Small intestine (tissue), 7 donors: Measurements from ENCODE around the gene SLF2. TPM values are rescaled to one million over a fixed set of nuclear protein-coding genes. Genes with fewer than 3 reads are reported as not detected.
A peak's percentile ranks its signal among the peaks of the same experiment; 100 is the strongest.

Experiments used
- DNase-seq, 2 donors: peaks; one replicate each; pipeline versions ENCODE4 v3.0.0 to v3.0.0-alpha.2; 2013
- FAIRE-seq: peaks from 2 replicates; lab custom pipeline; 2012; peaks lifted over from hg19 to GRCh38; lab: Jason Lieb, UNC
- H3K27ac ChIP-seq, 3 donors: one replicate each; pipeline ENCODE4 v1.5.1; 2013; ENCODE audit warnings: low read length in 2 of 3, mild to moderate bottlenecking in 2 of 3, control low read depth in 1 of 3, inconsistent platforms in 1 of 3, low read depth in 1 of 3, moderate library complexity in 1 of 3
- H3K27me3 ChIP-seq, 3 donors: one replicate each; pipeline ENCODE4 v1.6.1; 2013; ENCODE audit warnings: low read length in 3 of 3, inconsistent platforms in 1 of 3; ENCODE audit not compliant: control insufficient read depth in 3 of 3, insufficient read depth in 3 of 3
- H3K36me3 ChIP-seq, 3 donors: one replicate each; pipeline ENCODE4 v1.6.1; 2013; ENCODE audit warnings: low read length in 3 of 3, inconsistent platforms in 1 of 3, low read depth in 1 of 3, mild to moderate bottlenecking in 1 of 3, moderate library complexity in 1 of 3; ENCODE audit not compliant: control insufficient read depth in 3 of 3, insufficient read depth in 2 of 3
- H3K4me1 ChIP-seq, 3 donors: one replicate each; pipeline ENCODE4 v1.6.1; 2013; ENCODE audit warnings: low read length in 2 of 3, inconsistent platforms in 1 of 3, low read depth in 1 of 3, mild to moderate bottlenecking in 1 of 3, moderate library complexity in 1 of 3; ENCODE audit not compliant: control insufficient read depth in 3 of 3, insufficient read depth in 2 of 3
- H3K4me3 ChIP-seq, 3 donors: one replicate each; pipeline ENCODE4 v1.5.1; 2013; ENCODE audit warnings: low read length in 3 of 3, control low read depth in 1 of 3, inconsistent platforms in 1 of 3, low read depth in 1 of 3, mild to moderate bottlenecking in 1 of 3, moderate library complexity in 1 of 3
- H3K9me3 ChIP-seq, 2 donors: one replicate each; pipeline ENCODE4 v1.6.1; 2013; ENCODE audit warnings: low read depth in 1 of 2, low read length in 1 of 2; ENCODE audit not compliant: control insufficient read depth in 2 of 2, insufficient read depth in 1 of 2
- WGBS, 3 donors: extraction: QIAGEN DNeasy Blood & Tissue Kit; methylation state at CpG; one replicate each; pipeline ENCODE4 v1.1.7; 2013; 5-methylcytosine and 5-hydroxymethylcytosine counted together
- polyA plus RNA-seq, 4 donors: library from polyadenylated mRNA; stranded (reverse) in 3 of 4; unstranded in 1 of 4; fragments of 200-250 nt in 3 of 4; fragments of 120-200 nt in 1 of 4; gene quantifications; one replicate each; pipeline versions ENCODE4 v1.2.1 to v1.2.3, GENCODE V29; 2013
- donor health status: healthy with polysubstance abuse.
- donor health status: control.
- donor health status: control.
- donor health status: Bipolar disorder and iron deficiency.
- donor health status: healthy.

Gene SLF2
- polyA plus RNA-seq, 4 donors = 3.8 to 29.2 (median 5.6) TPM

DNA sequence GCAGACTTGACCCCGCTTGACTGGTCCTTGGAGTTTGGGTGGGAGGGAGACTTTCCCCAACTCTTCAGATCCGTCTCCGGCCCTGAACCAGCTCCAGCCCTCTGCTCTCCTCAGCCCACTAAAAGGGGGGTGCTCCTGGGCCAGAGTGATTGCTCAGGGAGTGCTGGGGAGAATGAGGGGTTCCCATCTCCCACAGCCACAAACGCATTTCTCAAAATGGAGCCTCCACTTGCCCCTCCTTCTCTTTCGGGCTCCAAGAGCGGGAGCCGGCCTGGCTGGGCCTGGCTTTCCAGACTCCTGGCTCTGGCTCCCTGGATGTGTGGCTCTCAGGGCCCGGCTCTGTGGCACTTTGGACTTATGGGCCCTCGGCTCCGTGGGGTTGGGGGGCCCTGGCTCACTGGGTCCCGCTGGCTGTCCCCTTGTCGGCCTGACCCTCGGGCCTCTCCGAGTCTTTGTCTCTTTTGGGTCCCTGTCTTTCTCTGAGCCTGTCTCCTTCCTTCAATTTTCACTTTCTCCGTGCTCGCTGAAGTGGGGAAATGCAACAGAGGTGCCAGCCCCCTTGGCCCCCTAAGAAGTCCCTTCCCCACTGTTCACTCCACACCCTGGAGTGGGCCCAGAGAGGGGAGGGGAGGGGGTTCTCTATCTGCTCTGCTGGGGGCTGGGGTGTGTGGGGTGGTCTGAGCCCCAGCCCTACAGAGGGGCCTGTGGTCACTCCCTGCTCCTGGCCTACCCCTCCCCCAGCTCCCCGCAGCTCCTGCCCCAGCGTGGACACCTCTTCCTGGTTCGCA is 87.6 kb downstream of the SLF2 start:
- no peak for FAIRE-seq
- peak; percentile 37 to 70 for DNase-seq
- Histone ChIP-seq H3K36me3 (peaks cover 3 to 37% (median 6%) of the 10 kb centered on the region in 3 donors), H3K9me3 (no peaks in the 10 kb centered on the region), H3K27me3 (no peaks in the 10 kb centered on the region), H3K27ac (peak overlapping the region; percentile 77 to 95 (median 90)), H3K4me3 (peak overlapping the region; percentile 58 to 86 (median 76)), H3K4me1 (peaks cover 3 to 34% (median 3%) of the 10 kb centered on the region in 3 donors)
- 13 to 27% (median 16%) methylated on average over 17 to 19 of the region's 19 CpGs for whole genome bisulfite sequencing, 3 donors

DNA sequence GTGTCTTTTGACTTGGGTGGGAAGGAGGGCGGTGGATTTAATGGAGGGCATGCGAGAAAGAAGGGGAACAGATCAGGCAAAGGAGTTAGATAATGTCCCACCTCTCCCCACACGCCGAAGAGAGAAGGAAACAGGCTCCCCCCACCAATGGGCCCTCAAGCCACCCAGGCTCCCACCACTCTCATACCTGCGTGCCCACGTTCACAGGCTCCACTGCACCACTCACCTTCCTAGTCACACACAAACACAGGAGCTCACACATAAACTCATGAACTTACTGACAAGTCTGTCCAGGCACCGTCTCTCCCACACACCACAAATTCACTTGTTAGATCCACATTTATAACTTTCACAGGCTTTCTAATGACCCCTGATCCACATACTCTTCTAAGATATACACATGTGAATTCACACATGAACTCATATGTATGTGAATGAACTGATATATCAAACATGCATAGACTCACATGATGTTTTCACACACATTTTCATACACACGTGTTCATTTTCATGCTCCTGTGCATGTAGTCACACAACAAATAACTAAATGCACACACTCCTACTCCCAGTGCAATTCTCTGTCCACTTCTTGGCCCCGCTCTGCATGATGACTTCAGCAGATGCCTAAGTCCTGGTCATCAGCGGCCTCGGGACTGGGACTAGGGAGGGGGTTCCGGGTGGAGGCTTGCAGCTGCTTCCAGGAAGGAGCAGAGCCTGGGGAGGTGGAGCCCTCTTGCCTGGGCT is 88.3 kb downstream of the SLF2 start:
- no peaks in the 10 kb centered on the region for H3K9me3 ChIP-seq
- DNase-seq = peak; percentile 38 to 84
- H3K4me3 ChIP-seq = peak overlapping the region in 2 of 3 donors; percentile 58 to 86
- no peak for FAIRE-seq
- no peaks in the 10 kb centered on the region for H3K27me3 ChIP-seq
- peak overlapping the region; percentile 77 to 95 (median 90) for H3K27ac ChIP-seq
- 38 to 52% (median 43%) methylated on average over 12 of the region's 12 CpGs for WGBS, 3 donors
- H3K36me3 ChIP-seq = peaks cover 3 to 44% (median 6%) of the 10 kb centered on the region in 3 donors
- H3K4me1 ChIP-seq = peaks cover 3 to 37% (median 3%) of the 10 kb centered on the region in 3 donors

DNA sequence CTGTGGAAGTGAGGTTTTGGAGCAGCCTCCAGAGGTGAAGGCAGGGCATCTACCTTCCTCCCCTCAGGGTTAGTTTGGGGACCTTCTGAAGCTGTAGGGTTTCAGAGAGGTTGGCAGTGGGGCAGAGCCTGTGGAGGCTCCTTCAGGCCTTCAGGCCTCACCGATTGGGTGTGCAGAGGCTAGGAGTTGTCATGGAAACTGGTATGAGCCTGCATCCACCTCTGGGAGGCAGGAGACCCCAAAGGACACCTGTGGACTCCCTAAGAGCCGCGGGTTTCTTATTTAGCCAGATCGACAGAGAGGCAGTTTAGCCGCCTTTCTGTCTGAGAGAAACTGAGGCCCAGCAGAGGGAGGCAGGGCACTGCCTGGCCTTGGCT is 88.9 kb downstream of the SLF2 start:
- peak overlapping the region in 2 of 3 donors; percentile 90 to 95 for H3K27ac ChIP-seq
- FAIRE-seq = no peak
- WGBS, 3 donors = 63 to 81% (median 75%) methylated on average over 5 of the region's 5 CpGs
- peak overlapping the region in 1 of 3 donors; percentile 14 for H3K4me3 ChIP-seq
- no peaks in the 10 kb centered on the region for H3K9me3 ChIP-seq
- DNase-seq = no peak
- peaks cover 3 to 50% (median 6%) of the 10 kb centered on the region in 3 donors for H3K36me3 ChIP-seq
- no peaks in the 10 kb centered on the region for H3K27me3 ChIP-seq
- H3K4me1 ChIP-seq = peaks cover 0 to 36% (median under 1%) of the 10 kb centered on the region in 3 donors

DNA sequence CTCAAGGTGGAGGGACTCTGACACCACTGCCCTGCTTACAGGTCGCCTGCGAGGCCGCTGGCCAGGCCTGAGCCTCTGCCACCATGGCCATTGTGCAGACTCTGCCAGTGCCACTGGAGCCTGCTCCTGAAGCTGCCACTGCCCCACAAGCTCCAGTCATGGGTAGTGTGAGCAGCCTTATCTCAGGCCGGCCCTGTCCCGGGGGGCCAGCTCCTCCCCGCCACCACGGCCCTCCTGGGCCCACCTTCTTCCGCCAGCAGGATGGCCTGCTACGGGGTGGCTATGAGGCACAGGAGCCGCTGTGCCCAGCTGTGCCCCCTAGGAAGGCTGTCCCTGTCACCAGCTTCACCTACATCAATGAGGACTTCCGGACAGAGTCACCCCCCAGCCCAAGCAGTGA is 89.7 kb downstream of the SLF2 start:
- 85 to 92% (median 85%) methylated on average over 11 of the region's 11 CpGs for WGBS, 3 donors

DNA sequence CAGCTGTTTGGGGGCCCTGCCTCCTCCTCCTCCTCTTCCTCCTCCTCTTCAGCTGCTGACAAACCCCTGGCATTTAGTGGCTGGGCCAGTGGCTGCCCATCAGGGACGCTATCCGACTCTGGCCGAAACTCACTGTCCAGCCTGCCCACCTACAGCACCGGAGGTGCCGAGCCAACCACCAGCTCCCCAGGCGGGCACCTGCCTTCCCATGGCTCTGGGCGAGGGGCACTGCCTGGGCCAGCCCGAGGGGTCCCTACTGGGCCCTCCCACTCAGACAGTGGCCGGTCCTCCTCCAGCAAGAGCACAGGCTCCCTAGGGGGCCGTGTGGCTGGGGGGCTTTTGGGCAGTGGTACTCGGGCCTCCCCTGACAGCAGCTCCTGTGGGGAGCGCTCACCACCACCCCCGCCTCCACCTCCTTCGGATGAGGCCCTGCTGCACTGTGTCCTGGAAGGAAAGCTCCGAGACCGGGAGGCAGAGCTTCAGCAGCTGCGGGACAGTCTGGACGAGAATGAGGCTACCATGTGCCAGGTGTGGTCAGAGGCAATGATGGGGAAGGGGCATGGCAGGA is 91.0 kb downstream of the SLF2 start:
- Histone ChIP-seq H3K27ac (no peak overlapping the region), H3K4me3 (no peak overlapping the region), H3K36me3 (peaks cover 5 to 68% (median 6%) of the 10 kb centered on the region in 3 donors), H3K4me1 (peaks cover 0 to 39% (median 0%) of the 10 kb centered on the region in 3 donors), H3K9me3 (no peaks in the 10 kb centered on the region), H3K27me3 (no peaks in the 10 kb centered on the region)
- DNase-seq = no peak
- WGBS, 3 donors = 93 to 96% (median 93%) methylated on average over 17 to 18 of the region's 18 CpGs
- no peak for FAIRE-seq

More for the DNA sequence above, 89.7 kb downstream of the SLF2 start:
- Histone ChIP-seq H3K27me3 (no peaks in the 10 kb centered on the region), H3K4me1 (peaks cover 0 to 42% (median 0%) of the 10 kb centered on the region in 3 donors), H3K4me3 (no peak overlapping the region), H3K27ac (peak overlapping the region in 1 of 3 donors; percentile 90), H3K9me3 (no peaks in the 10 kb centered on the region), H3K36me3 (peaks cover 4 to 58% (median 6%) of the 10 kb centered on the region in 3 donors)
- no peak for FAIRE-seq
- no peak for DNase-seq

DNA sequence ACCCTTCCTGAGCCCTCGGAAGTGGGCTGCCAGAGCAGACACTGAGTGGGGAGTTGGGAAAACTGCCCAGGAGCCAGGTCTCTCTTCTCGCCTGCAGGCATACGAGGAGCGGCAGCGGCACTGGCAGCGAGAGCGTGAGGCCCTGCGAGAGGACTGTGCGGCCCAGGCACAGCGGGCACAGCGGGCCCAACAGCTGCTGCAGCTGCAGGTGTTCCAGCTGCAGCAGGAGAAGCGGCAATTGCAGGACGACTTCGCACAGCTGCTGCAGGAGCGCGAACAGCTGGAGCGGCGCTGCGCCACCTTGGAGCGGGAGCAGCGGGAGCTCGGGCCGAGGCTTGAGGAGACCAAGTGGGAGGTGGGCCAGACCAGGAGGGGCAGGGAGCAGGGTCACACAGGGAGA is 92.6 kb downstream of the SLF2 start:
- WGBS, 3 donors = 88 to 96% (median 91%) methylated on average over 21 to 23 of the region's 23 CpGs
- H3K9me3 ChIP-seq = no peaks in the 10 kb centered on the region
- H3K27ac ChIP-seq = no peak overlapping the region
- no peak for FAIRE-seq
- DNase-seq = no peak
- H3K27me3 ChIP-seq = no peaks in the 10 kb centered on the region
- H3K4me3 ChIP-seq = no peak overlapping the region
- peaks cover 5 to 73% (median 6%) of the 10 kb centered on the region in 3 donors for H3K36me3 ChIP-seq
- H3K4me1 ChIP-seq = peaks cover 0 to 43% (median 0%) of the 10 kb centered on the region in 3 donors

DNA sequence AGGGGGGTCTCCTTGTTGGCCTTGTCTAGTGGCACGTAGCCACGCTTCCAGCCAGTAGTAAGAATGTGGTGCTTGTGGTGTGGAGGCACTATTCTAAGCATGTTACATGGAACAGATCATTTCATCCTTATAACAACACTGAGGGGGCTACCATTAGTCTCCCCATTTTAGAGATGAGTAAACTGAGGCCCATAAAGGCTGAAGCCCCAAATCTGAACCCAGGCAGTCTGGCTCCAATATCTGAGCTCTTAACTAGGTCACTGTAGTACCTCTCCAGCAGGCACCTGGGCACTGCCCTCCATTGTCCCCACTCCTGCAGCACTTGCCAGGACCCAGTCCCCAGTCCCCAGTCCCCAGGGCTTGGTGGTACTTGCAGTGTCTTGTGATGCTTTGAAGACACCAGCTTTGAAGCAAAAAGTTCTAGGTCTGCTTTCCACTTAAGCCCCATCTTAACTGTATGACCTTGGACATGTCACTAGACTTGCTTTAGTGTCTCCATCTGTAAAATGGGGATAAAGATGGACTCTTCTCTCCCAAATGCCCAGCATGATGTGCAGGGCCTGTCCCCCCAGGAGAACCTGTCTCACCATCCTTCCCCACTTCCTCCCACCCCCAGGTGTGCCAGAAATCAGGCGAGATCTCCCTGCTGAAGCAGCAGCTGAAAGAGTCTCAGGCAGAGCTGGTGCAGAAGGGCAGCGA is 93.3 kb downstream of the SLF2 start:
- Histone ChIP-seq H3K4me1 (peaks cover 0 to 38% (median 0%) of the 10 kb centered on the region in 3 donors), H3K27me3 (no peaks in the 10 kb centered on the region), H3K9me3 (no peaks in the 10 kb centered on the region), H3K27ac (peak overlapping the region in 1 of 3 donors; percentile 55), H3K4me3 (no peak overlapping the region), H3K36me3 (peaks cover 5 to 73% (median 6%) of the 10 kb centered on the region in 3 donors)
- WGBS, 3 donors = 89 to 96% (median 91%) methylated on average over 4 of the region's 4 CpGs
- DNase-seq = no peak
- FAIRE-seq = no peak
